Sigmoid colon (tissue), 4 donors: ENCODE results near the gene LSMEM2.

Experiments
- POLR2A ChIP-seq, 2 donors: fragments of 450-650 bp; IDR thresholded peaks; one replicate each; pipeline ENCODE4 v1.6.1; 2016; ENCODE audit warnings: antibody characterized with exemption in 2 of 2, mild to moderate bottlenecking in 2 of 2, moderate library complexity in 2 of 2
- POLR2AphosphoS5 ChIP-seq, 4 donors: sonication (generic); formaldehyde crosslinking; IDR thresholded peaks; one replicate each; pipeline ENCODE4 v1.6.1; 2017; ENCODE audit warnings: antibody characterized with exemption in 4 of 4

- TF ChIP-seq POLR2AphosphoS5 (IDR thresholded peaks at IDR 0.05) (no peak), POLR2A (IDR thresholded peaks at IDR 0.05) (no peak)
These were observed 9.6 kb downstream of the LSMEM2 start for GRCh38 chr3:50288387-50289007.
